Activated CD8-positive, alpha-beta T cell treated with anti-CD3 and anti-CD28 coated beads for 36 hours (primary cell): ENCODE measurements around the gene LY6G6D. TPM values are rescaled to one million over a fixed set of nuclear protein-coding genes. Genes with fewer than 3 reads are reported as not detected.

Experiments used
- ATAC-seq: fragments of 200-7000 bp; cut with Tn5 transposase; one replicate; pipeline ENCODE4 v1.10.0; 2021; ENCODE audit warnings: mild to moderate bottlenecking, moderate library complexity
- CTCF ChIA-PET: fragments of 350-600 bp; sonication (Branson Sonifier 250); formaldehyde crosslinking; loops from one replicate; lab custom pipeline; 2021; ENCODE audit warnings: antibody characterized with exemption; lab: Charles Lee
- POLR2A ChIA-PET: fragments of 350-600 bp; sonication (Branson Sonifier 250); formaldehyde crosslinking; loops from one replicate; lab custom pipeline; 2021; ENCODE audit warnings: antibody characterized with exemption; lab: Charles Lee
- DNase-seq: peaks from one replicate; pipeline ENCODE4 v3.0.0-alpha.2; 2020
- H3K27ac Mint-ChIP-seq: one replicate; pipeline ENCODE4 v1.8.0; 2021; ENCODE audit warnings: mild to moderate bottlenecking, mixed read lengths
- H3K27me3 Mint-ChIP-seq: one replicate; pipeline ENCODE4 v1.8.0; 2021; ENCODE audit warnings: mixed read lengths
- H3K36me3 Mint-ChIP-seq: one replicate; pipeline ENCODE4 v1.8.0; 2021; ENCODE audit warnings: low read depth, mixed read lengths
- H3K4me1 Mint-ChIP-seq: one replicate; pipeline ENCODE4 v1.8.0; 2021; ENCODE audit warnings: low read depth, mixed read lengths
- H3K4me3 Mint-ChIP-seq: one replicate; pipeline ENCODE4 v1.8.0; 2021; ENCODE audit warnings: mild to moderate bottlenecking, moderate library complexity, mixed read lengths
- H3K9me3 Mint-ChIP-seq: one replicate; pipeline ENCODE4 v1.8.0; 2021; ENCODE audit warnings: mixed read lengths
- intact Hi-C: fragments of 100-400 bp; cut with micrococcal nuclease; formaldehyde crosslinking; loops from one replicate; pipeline ENCODE4 v1.10.0; 2022
- total RNA-seq, 2 experiments: library from RNA; stranded (reverse); gene quantifications; one replicate each; pipeline ENCODE4 v1.2.3, GENCODE V29; 2021
- TF ChIP-seq, protein P1 (sequence below): fragments of 200-600 bp; IDR thresholded peaks from one replicate; pipeline ENCODE4 v1.8.0; 2022; ENCODE audit warnings: antibody characterized with exemption, mild to moderate bottlenecking

Gene LY6G6D, protein sequence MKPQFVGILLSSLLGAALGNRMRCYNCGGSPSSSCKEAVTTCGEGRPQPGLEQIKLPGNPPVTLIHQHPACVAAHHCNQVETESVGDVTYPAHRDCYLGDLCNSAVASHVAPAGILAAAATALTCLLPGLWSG
- not detected for total RNA-seq

DNA sequence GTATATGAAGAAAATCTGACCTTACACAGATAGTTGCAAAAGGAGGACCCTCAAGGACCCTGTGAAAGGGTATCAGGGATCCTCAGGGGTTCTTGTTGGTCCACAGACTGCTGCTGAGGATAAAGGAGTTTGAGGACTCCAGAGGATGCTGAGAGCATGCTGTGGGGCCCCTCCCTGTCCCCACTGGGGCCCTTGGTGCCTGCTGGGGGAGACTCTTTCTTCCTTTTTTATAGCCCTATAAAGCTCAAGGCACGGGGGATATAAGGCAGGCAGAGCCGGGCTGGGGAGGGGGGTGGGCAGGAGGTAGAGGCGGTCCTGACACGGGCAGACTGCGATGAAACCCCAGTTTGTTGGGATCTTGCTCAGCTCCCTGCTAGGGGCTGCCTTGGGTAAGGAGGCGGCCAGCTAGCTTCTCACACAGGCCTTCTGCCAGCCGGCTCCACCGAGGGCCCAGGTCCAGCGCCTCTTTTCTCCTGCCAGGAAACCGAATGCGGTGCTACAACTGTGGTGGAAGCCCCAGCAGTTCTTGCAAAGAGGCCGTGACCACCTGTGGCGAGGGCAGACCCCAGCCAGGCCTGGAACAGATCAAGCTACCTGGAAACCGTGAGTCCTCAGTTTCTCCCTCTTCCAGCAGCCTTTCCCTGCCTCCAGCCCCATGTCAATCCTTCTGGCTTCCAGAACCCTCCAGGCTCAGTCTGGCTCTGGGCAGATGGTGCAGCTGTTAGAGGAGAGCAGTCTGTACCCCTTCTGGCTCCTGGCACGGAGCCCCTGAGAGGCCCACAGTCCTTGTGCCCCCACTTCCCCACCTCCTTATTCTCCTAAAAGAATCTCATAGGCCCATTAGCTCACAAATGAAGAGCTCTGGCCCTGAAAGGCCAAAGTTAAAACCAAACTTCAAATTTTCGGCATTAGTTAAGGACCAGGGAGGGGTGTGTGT lies at the start of gene LY6G6D:
TSS of gene LY6G6D (plus strand) at position 327 of the 937 bp plus-strand sequence. CDS start at position 335, 8 bp downstream.
- no peaks in the 10 kb centered on the region for H3K27me3 Mint-ChIP-seq
- H3K9me3 Mint-ChIP-seq = no peaks in the 10 kb centered on the region
- POLR2A ChIA-PET = interaction anchor here (0.6 to 2.8 kb wide), 4 partner anchors 9 to 51 kb away, joined by 3 to 11 read pairs (median 4); partner anchors contain the start of genes DDAH2 and GPANK1
- no peak for ATAC-seq
- no peak within 1 kb of the TSS for H3K27ac Mint-ChIP-seq
- no peaks in the 10 kb centered on the region for H3K36me3 Mint-ChIP-seq
- no peak for DNase-seq
- CTCF ChIA-PET = interaction anchor here (1.2 to 2.7 kb wide), 5 partner anchors 14 to 91 kb away, joined by 3 to 11 read pairs (median 5); partner anchors contain the start of gene DDAH2
- H3K4me3 Mint-ChIP-seq = no peak within 1 kb of the TSS
- peaks cover 14% of the 10 kb centered on the region for H3K4me1 Mint-ChIP-seq
- intact Hi-C loops = no loop called here
- TF ChIP-seq, protein P1, sequence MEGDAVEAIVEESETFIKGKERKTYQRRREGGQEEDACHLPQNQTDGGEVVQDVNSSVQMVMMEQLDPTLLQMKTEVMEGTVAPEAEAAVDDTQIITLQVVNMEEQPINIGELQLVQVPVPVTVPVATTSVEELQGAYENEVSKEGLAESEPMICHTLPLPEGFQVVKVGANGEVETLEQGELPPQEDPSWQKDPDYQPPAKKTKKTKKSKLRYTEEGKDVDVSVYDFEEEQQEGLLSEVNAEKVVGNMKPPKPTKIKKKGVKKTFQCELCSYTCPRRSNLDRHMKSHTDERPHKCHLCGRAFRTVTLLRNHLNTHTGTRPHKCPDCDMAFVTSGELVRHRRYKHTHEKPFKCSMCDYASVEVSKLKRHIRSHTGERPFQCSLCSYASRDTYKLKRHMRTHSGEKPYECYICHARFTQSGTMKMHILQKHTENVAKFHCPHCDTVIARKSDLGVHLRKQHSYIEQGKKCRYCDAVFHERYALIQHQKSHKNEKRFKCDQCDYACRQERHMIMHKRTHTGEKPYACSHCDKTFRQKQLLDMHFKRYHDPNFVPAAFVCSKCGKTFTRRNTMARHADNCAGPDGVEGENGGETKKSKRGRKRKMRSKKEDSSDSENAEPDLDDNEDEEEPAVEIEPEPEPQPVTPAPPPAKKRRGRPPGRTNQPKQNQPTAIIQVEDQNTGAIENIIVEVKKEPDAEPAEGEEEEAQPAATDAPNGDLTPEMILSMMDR = no peak

DNA sequence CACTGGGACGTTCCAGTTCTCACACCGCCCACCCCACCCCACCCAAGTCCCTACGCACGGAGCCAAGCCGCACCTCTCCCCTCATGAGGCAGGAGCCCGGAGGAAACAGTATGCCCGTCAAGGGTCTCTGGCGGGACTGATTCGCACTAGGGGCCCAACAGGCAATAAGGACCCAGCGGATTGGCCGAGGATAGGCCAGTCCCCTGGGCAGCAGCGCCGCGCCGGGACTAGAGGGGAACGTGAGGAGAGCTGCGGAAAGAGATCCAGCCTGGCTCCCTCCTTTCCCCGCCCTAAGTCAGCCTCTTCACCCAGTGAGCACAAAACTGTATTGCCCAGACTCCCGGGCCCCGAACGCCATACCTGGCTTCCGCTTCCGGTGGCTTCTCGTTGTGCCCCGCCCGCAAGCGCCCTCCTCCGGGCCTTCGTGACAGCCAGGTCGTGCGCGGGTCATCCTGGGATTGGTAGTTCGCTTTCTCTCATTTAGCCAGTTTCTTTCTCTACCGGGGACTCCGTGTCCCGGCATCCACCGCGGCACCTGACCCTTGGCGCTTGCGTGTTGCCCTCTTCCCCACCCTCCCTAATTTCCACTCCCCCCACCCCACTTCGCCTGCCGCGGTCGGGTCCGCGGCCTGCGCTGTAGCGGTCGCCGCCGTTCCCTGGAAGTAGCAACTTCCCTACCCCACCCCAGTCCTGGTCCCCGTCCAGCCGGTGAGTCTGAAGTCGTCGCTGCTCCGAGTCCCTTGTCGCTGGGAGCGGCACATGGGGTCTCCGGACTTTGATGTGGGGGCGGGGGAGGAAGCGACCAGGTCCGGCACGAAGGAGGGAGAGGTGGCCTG lies 49.4 kb upstream of the LY6G6D start, which contains the start of gene CSNK2B:
TSS of gene CSNK2B (plus strand) at position 580 of the 836 bp plus-strand sequence. CDS start 752 bp downstream, outside the sequence.
- H3K4me1 Mint-ChIP-seq = peaks cover 61% of the 10 kb centered on the region
- DNase-seq (peak; percentile 99), ATAC-seq (peak; percentile 88)
- H3K4me3 Mint-ChIP-seq = peak within 1 kb of the TSS; percentile 98
- TF ChIP-seq, protein P1 = no peak
- POLR2A ChIA-PET = interaction anchor here (0.6 to 8.5 kb wide), 26 partner anchors 7 to 198 kb away, joined by 3 to 160 read pairs (median 4); partner anchors contain the start of genes ABHD16A, APOM, BAG6 and DDX39B
- no peaks in the 10 kb centered on the region for H3K27me3 Mint-ChIP-seq
- peaks cover 83% of the 10 kb centered on the region for H3K36me3 Mint-ChIP-seq
- peak within 1 kb of the TSS; percentile 97 for H3K27ac Mint-ChIP-seq
- intact Hi-C loops = loop anchor here (2.0 to 10.0 kb wide), 3 partner anchors 45 to 169 kb away; partner anchors contain the start of genes ATP6V1G2, DDX39B, NFKBIL1 and PRRC2A
- CTCF ChIA-PET = interaction anchor here (0.9 to 2.8 kb wide), 3 partner anchors 13 to 73 kb away, joined by 3 to 16 read pairs (median 3); partner anchors contain the start of genes ABHD16A and BAG6
- H3K9me3 Mint-ChIP-seq = no peaks in the 10 kb centered on the region

DNA sequence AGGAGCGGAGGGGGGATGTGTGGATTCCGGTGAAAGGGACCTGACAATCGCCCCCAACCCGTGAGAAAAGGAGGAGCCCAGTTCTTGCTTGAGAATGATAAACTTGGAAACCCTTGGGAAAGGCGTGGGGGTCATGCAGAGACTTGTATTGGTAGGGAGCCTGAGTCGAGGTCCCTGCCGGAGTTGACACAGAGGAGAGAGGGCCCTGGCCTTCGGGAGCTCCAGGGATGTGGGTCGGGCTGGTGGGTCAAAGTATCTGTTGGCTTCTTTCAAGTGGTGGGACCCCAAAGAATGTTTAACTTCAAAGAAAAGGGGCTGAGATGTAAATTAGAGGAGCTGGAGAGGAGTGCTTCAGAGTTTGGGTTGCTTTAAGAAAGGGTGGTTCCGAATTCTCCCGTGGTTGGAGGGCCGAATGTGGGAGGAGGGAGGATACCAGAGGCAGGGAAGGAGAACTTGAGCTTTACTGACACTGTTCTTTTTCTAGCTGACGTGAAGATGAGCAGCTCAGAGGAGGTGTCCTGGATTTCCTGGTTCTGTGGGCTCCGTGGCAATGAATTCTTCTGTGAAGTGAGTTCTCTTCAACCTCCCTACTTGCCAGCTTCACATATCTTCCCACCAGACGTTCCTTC lies 48.7 kb upstream of the LY6G6D start:
- Mint-ChIP-seq H3K27ac (peak overlapping the region; percentile 97), H3K27me3 (no peaks in the 10 kb centered on the region), H3K36me3 (peaks cover 82% of the 10 kb centered on the region), H3K4me3 (peak overlapping the region; percentile 98), H3K4me1 (peaks cover 54% of the 10 kb centered on the region), H3K9me3 (no peaks in the 10 kb centered on the region)
- ATAC-seq (no peak), DNase-seq (no peak)
- POLR2A ChIA-PET = interaction anchor here (0.5 to 8.5 kb wide), 10 partner anchors 12 to 172 kb away, joined by 3 to 160 read pairs (median 4); partner anchors contain the start of genes ABHD16A, APOM, BAG6 and DDX39B
- intact Hi-C loops = loop anchor here (10.0 kb wide), 2 partner anchors 122 to 168 kb away; partner anchors contain the start of genes ATP6V1G2, DDX39B and NFKBIL1
- TF ChIP-seq, protein P1 = no peak
- CTCF ChIA-PET = interaction anchor here (0.7 to 0.9 kb wide), 2 partner anchors 71 to 173 kb away, joined by 3 read pairs; no protein-coding TSS in a partner anchor

DNA sequence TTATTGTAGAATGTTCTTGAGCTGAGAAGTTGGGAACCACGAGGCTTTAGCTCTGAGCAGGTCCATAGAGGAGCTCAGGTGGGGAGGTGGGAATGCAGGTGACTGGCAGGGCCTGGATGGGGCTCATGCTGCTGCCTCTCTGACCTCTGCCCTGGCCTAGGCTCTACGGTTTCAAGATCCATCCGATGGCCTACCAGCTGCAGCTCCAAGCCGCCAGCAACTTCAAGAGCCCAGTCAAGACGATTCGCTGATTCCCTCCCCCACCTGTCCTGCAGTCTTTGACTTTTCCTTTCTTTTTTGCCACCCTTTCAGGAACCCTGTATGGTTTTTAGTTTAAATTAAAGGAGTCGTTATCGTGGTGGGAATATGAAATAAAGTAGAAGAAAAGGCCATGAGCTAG lies 45.5 kb upstream of the LY6G6D start, which contains the start of gene LY6G5B:
TSS of gene LY6G5B (plus strand) at position 301 of the 400 bp plus-strand sequence. CDS start 975 bp downstream, outside the sequence.
- peaks cover 69% of the 10 kb centered on the region for H3K36me3 Mint-ChIP-seq
- H3K27ac Mint-ChIP-seq = peak within 1 kb of the TSS; percentile 59
- intact Hi-C loops = loop anchor here (10.0 kb wide), 2 partner anchors 125 to 165 kb away; partner anchors contain the start of genes ATP6V1G2, DDX39B and NFKBIL1
- DNase-seq (no peak), ATAC-seq (no peak)
- CTCF ChIA-PET = interaction anchor here (0.8 to 2.3 kb wide), 4 partner anchors 10 to 283 kb away, joined by 3 to 8 read pairs (median 4); partner anchors contain the start of gene LY6G5C
- TF ChIP-seq, protein P1 = no peak
- POLR2A ChIA-PET = interaction anchor here (0.6 to 1.6 kb wide), 6 partner anchors 9 to 58 kb away, joined by 3 to 4 read pairs (median 3); partner anchors contain the start of genes C6orf47 and LY6G5C
- H3K9me3 Mint-ChIP-seq = no peaks in the 10 kb centered on the region
- H3K27me3 Mint-ChIP-seq = no peaks in the 10 kb centered on the region
- H3K4me1 Mint-ChIP-seq = peaks cover 25% of the 10 kb centered on the region
- no peak within 1 kb of the TSS for H3K4me3 Mint-ChIP-seq
